ENCODE data around the gene RNF223. TPM values are rescaled to one million over a fixed set of nuclear protein-coding genes. Genes with fewer than 3 reads are reported as not detected.

The RNF223 gene
- total RNA-seq, 1 donor from 2014 or later = not detected

DNA sequence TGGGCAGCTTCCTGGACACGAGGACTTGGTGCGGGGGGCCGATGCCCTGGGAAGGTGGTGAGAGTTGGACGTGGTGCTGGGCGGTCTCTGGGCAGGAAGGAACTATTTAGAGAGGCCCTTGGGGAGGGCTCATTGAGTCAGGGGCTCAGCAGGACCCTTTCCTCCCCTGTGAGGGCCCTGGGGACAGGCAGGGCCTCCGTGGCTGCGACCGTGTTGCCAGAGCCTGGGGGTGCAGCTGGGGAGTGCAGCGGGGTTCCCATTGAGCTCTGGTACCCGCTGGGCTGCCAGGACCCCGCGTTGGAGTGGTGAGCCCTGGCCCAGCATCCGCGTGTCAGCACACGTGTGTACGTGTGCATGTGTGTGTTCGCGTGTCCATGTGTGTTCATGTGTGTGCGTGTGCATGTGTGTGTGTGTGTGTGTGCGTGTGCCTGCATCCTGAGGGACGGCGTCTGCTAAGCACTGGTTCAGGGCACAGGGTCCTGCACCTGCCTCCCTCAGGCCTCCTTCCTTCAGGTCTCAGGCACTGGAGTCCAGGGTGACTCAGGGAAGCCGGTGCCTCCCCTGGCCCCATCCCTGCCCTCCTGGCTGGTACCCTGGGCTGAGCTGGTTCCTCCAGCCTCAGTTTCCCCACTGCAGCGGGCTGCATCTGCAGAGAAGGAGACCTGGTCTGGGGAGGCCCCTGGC, 10.7 kb downstream of the RNF223 start:
- intact Hi-C loops (cut with micrococcal nuclease) = loop anchor here (1.0 kb wide), 2 partner anchors 30 to 110 kb away; partner anchors contain the start of gene TTLL10

DNA sequence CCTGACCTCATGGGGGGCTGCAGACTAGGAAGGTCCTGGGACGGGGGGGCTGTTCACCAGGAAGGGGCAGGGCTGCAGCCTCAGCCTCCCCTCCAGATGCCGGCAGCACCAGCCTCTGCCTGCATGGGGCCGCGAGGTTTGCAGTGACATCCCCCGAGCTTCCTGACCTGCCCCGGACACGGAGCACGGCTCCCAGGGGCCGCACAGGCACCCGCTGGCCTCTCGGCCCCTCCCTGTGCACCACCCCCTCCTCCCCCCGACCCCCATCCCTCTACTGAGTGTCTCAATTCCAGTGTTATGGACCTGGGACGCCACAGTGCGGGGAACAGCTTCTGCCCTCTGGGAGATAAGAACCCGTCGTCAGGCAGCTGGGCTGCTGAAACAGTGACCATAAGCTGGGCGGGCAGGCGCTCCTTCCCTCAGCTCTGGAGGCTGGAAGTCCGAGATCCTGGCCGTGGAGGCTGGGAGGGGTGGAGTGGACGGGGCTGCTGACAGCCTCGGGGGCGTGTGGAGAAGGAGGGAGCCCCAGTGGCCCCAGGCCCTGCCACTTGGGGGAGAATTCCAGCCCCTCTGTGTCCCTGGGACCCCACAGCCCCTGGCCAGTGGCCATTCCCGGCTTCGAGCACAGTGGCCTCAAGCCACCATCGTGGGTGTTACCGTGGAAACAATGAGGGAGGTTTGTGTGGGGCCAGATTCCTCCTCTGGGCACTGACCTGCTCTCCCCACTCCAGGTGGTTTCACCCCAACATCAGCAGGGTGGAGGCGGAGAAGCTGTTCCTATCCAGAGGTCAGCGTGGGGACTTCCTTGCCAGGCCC, 11.6 kb downstream of the RNF223 start:
- intact Hi-C loops (cut with micrococcal nuclease) = loop anchor here (1.0 kb wide), 2 partner anchors 29 to 111 kb away; partner anchors contain the start of gene TTLL10

DNA sequence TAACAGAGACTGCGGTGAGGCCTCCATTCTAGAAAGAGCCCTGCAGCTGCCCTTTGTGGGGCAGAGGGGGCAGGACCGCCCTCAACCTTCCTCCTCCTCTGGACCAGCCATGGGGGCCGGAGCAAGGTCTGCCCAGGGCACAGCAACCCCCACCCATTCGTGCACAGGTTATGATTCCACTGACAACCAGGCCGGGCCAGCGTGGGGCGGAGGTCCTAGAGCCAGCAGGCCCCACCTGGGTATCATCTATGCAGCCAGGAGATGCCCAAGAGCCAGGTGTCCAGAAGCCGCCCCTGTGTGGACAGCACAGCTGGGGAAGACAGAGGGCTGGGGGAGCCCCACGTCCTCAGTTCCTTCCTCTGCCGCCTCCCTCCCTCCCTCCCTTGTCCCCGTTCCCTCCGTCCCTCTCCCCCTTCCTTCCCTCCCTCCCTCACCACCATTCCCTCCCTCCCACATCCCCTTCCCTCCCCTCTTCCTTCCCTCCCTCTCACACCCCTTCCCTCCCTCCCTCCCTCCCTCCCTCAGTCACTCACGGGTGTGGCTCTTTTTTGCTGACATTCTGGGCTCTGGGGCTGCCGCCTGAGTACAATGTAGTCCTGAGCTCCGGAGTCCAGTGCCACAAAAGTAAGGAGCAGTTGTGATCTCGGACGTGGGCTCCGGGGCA, 12.3 kb downstream of the RNF223 start:
- intact Hi-C loops (cut with micrococcal nuclease) = no loop called here

DNA sequence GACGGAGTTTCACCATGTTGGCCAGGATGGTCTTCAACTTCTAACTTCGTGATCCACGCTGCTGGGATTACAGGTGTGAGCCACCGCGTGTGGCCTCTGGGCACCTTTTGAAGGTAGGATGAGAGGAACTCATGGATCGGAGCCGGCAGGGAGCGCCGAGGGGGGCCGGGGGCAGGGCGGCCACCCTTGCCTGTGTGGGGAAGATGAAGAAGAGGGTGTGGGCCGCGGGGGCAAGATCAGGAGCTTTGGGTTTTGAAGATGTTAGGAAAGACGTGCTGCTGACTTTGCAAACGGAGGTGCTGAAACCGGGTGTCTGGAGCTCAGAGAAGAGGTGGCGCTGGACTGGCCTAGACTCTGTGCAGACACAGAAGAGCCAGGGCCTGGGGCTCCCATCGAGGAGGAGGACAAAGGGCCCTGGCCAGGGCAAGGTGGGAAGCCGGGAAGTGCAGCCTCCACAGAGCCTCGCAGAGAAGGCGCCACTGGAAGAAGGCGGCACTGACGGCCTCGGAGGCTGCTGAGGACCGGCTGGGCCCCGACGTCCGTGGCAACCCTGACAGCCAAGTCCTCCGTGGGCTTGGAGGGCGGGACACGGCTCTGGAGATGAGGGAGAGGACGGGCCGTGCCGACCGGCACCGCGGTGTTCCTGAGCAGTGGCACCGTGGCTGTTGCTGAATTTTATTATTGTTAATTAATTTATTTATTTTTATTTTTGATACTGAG, 13.7 kb downstream of the RNF223 start:
- intact Hi-C loops (cut with micrococcal nuclease) = no loop called here

DNA sequence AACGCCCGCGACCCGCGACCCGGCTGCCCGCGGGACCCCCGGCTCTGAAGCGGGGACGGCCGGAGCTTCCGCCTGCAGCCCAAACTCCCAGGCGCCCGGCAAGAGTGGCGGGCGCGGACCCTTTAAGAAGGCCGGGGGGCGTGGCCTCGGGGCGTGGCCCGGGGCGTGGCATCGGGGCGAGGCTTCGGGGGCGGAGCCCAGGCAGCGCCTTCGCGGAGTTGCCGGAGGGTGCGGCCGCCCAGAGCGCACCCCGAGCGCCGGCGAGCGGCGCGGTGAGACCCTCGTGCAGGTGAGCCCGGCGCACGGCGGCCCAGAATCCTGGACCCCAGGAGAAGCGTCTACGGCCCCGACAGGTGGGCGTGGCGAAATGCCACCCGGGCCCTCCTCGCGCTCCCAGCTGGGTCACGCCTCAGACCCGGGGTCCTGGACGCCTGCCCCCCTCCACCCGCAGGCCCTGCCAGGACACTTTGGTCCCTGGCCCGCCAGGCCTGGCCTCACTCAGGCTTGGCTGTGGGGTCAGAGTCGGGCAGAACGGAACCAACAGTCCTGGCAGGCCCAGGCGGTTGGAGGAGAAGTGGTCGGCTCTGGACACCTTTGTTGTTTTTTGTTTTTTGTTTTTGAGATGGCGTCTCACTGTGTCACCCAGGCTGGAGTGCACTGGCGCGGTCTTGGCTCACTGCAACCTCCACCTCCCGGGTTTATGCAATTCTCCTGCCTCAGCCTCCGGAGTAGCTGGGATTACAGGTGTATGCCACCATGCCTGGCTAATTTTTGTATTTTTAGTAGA, 14.4 kb downstream of the RNF223 start:
- intact Hi-C loops (cut with micrococcal nuclease) = loop anchor here (1.0 to 5.0 kb wide), 7 partner anchors 10 to 248 kb away; partner anchors contain the start of genes ACAP3, C1orf159 and PUSL1

DNA sequence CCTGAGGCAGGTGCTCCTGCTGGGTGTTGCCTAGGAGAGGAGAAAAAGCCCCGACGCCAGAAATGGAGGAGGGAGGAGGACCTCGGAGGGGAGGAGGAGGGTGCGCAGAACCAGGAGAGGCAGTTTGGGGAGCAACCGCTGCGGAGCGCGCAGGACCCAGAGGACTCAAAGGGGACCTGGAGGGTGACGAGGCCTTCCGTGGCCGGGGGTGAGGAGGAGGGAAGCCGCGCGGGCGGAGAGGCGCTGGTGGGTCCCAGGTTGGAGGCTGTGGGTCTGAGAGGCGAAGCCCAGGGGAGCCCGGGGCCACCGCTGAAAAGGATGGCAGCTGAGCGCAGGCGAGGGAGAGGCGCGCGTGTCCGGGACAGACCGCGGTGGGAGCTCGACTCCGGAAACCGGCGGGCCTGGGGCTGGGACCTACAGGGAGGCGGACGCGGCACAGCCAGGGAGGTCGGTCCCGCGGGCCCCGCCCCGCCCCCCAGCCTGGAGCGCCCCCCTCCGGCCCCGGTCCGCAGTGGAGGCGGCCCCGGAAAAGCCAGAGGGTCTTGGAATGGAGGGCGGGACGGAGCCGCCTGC, 15.1 kb downstream of the RNF223 start:
- intact Hi-C loops (cut with micrococcal nuclease) = loop anchor here (1.0 to 5.0 kb wide), 7 partner anchors 10 to 248 kb away; partner anchors contain the start of genes ACAP3, C1orf159 and PUSL1

DNA sequence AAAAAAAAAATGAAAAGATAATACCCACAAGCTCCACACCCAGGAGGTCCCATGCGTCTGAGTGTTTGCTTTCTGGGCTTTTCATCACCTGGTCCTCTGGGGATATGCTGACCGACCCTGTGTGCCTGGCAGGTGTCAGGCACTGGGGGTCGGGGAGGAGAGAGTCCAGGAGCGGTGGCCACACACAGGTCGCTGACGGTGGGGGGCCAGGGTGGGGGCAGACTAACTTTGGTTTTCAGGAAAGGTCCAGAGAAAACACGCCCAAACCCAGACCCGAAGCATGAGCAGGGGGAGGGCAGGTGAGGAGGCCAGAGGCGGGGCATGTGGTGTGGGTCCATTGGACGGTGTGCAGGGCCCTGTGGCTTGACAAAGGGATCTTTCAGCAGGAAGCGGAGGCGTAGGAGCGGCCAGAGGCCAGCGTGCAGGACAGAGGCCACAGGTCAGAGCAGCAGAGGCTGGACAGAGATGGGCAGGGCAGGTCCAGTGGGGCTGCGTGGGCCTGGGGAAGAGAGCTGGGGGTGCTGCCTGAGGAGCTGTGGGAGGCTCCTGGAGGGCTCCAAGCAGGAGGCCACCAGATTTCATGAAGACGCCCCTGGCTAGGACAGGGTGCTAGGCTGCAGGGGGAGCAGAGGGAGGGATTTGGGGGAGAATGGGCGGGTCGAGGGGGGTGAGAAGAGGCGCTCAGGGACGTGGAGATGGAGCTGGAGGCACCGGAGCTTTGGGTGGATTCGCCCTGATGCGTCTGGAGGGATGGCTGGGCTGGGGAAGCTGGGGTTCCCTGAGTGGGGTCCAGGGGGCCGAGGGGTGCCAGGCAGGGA, 15.8 kb downstream of the RNF223 start:
- intact Hi-C loops (cut with micrococcal nuclease) = loop anchor here (5.0 kb wide), 1 partner anchor 249 kb away; the partner anchor contains the start of genes ACAP3 and PUSL1

DNA sequence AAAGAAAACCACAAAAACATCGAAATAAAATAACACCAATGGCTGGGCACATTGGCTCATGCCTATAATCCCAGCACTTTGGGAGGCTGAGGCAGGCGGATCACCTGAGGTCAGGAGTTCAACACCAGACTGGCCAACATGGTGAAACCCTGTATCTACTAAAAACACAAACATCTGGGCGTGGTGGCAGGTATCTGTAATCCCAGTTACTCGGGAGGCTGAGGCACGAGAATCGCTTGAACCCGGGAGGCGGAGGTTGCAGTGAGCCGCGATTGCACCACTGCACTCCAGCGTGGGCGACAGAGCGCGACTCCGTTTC, 16.4 kb downstream of the RNF223 start:
- intact Hi-C loops (cut with micrococcal nuclease) = loop anchor here (5.0 kb wide), 1 partner anchor 250 kb away; the partner anchor contains the start of genes ACAP3 and PUSL1

DNA sequence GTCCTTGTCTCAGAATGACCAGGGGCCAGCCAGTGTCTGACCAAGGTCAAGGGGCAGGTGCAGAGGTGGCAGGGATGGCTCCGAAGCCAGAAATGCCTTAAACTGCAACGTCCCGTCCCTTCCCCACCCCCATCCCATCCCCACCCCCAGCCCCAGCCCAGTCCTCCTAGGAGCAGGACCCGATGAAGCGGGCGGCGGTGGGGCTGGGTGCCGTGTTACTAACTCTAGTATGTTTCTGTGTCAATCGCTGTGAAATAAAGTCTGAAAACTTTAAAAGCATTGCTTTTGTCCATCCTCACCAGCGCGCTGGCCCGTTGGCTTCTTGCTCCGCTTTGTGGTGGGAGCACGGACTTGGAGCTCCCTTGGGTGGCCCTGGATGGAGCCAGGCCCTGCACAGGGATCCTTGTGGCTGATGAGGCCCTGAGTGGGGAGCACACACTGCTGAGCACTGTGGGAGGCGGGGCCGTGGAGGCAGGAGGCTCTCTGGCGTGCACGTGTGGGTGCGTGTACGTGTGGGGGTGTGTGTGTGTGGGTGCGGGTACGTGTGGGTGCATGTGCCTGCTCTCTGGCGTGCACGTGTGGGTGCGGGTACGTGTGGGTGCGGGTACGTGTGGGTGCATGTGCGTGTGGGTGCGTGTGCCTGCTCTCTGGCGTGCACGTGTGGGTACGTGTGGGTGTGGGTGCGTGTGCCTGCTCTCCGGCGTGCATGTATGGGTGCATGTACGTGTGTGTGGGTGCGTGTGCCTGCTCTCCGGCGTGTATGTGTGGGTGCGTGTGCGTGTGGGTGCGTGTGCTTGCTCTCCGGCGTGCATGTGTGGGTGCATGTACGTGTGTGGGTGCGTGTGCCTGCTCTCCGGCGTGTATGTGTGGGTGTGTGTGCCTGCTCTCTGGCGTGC, 18.0 kb downstream of the RNF223 start:
- intact Hi-C loops (cut with micrococcal nuclease) = loop anchor here (5.0 kb wide), 1 partner anchor 251 kb away; the partner anchor contains the start of genes ACAP3 and PUSL1

DNA sequence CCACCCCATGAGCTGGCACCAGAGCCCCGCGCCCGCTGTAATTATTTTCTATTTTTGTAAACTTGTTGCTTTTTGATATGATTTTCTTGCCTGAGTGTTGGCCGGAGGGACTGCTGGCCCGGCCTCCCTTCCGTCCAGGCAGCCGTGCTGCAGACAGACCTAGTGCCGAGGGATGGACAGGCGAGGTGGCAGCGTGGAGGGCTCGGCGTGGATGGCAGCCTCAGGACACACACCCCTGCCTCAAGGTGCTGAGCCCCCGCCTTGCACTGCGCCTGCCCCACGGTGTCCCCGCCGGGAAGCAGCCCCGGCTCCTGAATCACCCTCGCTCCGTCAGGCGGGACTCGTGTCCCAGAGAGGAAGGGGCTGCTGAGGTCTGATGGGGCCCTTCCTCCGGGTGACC, 19.1 kb downstream of the RNF223 start:
- intact Hi-C loops (cut with micrococcal nuclease) = loop anchor here (5.0 kb wide), 1 partner anchor 252 kb away; the partner anchor contains the start of genes ACAP3 and PUSL1

DNA sequence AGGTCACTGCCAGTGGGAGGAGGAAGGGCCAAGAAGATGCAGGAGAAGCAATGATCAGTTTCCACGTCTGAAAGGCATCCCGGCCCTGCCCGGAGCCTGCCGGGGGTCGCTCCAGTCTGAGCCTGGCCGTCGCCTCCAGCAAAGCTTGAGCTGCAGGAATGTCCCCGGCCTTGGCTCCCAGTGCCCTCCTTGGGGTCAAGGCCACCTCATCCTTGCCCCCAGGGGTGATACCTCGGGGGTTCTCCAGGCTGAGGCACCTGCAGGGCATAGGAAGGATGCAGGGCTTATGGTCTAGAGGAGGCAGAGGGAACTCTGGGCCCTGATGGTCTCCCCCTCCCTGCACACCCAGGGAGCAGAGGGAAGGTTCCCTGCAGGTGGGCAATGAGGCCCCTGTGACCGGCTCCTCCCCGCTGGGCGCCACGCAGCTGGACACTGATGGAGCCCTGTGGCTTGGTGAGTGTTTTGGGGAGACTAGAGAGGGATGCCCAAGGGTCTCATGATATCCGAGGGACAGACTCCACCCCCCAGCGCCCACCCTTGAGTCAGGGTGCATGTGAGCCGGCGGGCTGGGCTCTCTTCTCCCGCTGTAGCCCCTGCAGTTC, 19.9 kb downstream of the RNF223 start:
- intact Hi-C loops (cut with micrococcal nuclease) = no loop called here

DNA sequence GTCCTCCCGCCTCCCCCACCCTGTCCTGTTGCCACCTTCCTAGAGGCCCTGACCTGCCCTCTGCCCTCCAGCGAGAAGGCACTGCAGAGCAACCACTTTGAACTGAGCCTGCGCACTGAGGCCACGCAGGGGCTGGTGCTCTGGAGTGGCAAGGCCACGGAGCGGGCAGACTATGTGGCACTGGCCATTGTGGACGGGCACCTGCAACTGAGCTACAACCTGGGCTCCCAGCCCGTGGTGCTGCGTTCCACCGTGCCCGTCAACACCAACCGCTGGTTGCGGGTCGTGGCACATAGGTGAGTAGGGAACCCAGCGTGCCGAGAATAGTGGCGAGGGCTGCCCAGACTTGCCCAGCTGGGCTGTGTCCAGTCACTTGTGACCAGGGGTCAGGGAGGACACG, 20.4 kb downstream of the RNF223 start:
- intact Hi-C loops (cut with micrococcal nuclease) = no loop called here

DNA sequence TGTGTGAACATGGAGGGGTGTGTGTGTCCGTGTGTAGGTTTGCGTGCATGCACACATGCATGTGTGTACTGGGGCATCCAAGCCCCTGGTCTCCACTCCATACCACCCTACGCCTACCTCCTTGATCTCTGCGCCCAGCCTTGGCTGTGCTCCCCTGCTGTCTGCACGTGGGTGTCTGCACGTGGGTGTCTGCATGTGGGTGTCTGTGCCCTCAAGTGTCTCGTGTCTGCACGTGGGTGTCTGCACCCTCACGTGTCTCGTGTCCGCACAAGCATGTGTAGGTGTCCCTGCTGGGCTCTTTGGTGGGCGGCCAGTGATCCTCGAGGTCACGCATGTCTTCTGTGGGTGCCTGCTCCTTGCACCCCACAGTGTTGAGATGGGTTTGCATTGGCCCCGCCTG, 21.1 kb downstream of the RNF223 start:
- intact Hi-C loops (cut with micrococcal nuclease) = no loop called here

DNA sequence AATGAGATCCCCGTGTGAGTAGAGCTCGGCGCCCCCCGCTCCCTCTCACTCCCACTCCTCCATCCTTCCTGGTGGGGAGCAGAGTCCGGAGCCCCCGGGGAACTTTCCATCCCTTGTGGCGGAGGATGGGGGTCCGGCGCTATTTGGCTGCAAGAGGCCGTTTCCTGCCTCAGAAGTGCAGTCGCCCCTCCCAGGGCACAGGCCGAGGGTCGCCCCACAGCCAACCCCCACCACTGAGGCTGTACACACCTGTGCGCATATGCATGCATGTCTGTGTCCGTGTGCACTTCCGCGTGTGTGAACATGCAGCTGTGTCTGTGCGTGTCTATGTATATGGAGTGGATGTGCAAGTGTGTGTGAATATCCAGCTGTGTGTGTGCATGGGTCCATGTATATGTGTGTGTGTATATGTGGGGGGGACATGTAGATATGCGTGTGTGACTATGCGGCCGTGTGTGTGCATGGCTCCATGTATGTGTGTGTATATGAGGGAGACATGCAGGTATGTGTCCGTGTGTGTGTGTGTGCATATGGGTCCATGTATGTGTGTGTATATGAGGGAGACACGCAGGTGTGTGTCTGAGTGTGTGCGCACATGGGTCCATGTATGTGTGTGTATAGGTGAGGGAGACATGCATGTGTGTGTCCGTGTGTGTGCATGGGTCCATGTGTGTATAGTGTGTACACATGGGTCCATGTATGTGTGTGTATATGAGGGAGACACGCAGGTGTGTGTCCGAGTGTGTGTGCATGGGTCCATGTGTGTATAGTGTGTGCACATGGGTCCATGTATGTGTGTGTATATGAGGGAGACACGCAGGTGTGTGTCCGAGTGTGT, 21.9 kb downstream of the RNF223 start:
- intact Hi-C loops (cut with micrococcal nuclease) = no loop called here

DNA sequence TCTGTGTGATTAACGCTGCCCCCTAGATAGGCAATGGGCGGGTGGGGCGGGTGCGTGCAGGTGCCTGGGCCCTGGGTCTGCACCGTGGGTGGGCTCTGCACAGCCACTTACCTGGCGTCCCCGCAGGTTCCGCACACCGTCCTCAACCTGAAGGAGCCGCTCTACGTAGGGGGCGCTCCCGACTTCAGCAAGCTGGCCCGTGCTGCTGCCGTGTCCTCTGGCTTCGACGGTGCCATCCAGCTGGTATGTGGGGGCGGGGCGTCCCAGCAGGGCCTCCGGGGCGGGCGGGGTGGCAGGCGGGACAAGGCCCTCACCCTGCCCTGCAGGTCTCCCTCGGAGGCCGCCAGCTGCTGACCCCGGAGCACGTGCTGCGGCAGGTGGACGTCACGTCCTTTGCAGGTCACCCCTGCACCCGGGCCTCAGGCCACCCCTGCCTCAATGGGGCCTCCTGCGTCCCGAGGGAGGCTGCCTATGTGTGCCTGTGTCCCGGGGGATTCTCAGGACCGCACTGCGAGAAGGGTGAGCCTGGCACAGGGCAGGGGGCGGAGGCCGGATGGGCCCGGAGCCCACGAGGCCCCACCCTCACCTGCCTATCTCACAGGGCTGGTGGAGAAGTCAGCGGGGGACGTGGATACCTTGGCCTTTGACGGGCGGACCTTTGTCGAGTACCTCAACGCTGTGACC, 22.8 kb downstream of the RNF223 start:
- intact Hi-C loops (cut with micrococcal nuclease) = no loop called here

DNA sequence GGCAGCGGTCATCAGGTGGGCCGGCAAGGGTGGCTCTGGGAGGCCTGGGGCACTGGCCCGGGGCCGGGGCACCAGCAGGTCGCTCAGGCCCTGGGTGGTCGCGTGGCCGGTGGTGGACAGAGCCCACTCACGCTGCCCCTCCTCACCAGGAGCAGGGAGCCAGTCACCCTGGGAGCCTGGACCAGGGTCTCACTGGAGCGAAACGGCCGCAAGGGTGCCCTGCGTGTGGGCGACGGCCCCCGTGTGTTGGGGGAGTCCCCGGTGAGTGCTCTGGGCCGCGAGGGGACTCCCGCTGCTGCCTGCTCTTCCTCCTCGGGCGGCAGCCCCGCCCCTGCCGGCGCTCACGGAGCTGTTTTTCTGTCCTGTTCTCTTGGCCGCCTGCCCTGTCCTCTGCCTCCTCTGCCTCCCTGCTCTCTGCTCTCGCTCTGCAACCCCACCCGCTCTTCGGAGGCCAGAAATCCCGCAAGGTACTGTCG, 23.5 kb downstream of the RNF223 start:
- intact Hi-C loops (cut with micrococcal nuclease) = no loop called here
